Hindlimb muscle (tissue), 1 donor: Measurements from ENCODE around the gene NAGPA. TPM values are rescaled to one million over a fixed set of nuclear protein-coding genes. Genes with fewer than 3 reads are reported as not detected.
A peak's percentile ranks its signal among the peaks of the same experiment; 100 is the strongest.
"Not testable (repeated sequence)": the region's sequence is repeated elsewhere in the genome, so short reads cannot be mapped to it uniquely, and the experiment has no call there.

ENCODE experiments used
- DNase-seq: peaks from one replicate; pipeline ENCODE4 v3.0.0-alpha.2; 2013
- polyA plus RNA-seq: library from polyadenylated mRNA; unstranded; fragments of 120-200 nt; gene quantifications from one replicate; pipeline ENCODE4 v1.2.1, GENCODE V29; 2013; ENCODE audit not compliant: insufficient read length

The NAGPA gene, protein sequence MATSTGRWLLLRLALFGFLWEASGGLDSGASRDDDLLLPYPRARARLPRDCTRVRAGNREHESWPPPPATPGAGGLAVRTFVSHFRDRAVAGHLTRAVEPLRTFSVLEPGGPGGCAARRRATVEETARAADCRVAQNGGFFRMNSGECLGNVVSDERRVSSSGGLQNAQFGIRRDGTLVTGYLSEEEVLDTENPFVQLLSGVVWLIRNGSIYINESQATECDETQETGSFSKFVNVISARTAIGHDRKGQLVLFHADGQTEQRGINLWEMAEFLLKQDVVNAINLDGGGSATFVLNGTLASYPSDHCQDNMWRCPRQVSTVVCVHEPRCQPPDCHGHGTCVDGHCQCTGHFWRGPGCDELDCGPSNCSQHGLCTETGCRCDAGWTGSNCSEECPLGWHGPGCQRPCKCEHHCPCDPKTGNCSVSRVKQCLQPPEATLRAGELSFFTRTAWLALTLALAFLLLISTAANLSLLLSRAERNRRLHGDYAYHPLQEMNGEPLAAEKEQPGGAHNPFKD
- polyA plus RNA-seq = 6.3 TPM

DNA sequence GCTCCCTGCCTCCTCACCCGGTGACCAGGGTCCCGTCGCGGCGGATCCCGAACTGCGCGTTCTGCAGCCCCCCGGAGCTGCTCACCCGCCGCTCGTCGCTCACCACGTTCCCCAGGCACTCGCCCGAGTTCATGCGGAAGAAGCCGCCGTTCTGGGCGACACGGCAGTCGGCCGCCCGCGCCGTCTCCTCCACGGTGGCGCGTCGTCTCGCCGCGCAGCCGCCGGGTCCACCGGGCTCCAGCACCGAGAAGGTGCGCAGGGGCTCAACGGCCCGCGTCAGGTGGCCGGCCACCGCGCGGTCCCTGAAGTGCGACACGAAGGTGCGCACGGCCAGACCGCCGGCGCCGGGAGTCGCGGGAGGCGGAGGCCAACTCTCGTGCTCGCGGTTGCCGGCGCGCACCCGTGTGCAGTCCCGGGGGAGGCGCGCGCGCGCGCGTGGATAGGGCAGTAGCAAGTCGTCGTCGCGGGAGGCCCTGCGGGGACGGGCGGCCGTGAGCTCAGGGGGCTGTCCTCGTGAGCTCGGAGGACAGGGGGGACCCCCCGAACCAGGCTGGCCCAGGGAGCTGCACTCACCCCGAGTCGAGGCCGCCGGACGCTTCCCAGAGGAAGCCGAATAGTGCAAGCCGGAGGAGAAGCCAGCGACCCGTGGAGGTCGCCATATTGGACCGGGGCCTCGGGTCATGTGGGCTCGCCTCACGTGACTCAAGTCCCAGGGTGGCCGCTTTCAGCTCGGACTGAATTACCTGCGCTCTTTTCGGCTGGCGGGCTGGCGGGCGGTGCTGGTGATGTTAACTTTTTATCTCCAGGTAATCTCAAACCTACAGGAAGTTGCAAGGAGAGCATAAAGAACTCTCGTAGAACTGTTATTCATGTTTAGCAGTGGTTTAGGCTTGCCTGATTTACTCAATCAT, at the start of gene NAGPA:
TSS of gene NAGPA (minus strand) at position 680 of the 911 bp plus-strand sequence. CDS start at position 659, 21 bp downstream.
- DNase-seq = peak; percentile 90

DNA sequence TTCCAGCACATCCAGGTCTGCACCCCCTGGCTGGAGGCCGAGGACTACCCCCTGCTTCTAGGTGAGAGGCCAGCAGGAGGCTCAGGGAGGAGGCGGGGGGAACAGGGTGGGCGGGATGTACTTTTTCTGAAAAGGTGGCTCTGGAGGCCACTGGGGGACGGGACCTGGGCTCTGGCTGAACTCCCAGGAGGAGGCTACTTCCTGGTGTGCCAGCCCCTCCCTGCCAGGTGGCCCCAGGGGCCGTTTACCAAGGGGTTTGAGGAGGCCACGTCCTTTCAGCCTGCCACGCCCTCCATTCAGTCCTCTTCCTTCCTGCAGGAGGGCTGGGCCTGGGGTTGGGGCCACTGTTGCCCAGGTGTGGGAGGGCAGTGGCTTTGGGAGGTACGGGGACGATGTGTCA, 47.3 kb upstream of the NAGPA start:
- not testable (repeated sequence) for DNase-seq

DNA sequence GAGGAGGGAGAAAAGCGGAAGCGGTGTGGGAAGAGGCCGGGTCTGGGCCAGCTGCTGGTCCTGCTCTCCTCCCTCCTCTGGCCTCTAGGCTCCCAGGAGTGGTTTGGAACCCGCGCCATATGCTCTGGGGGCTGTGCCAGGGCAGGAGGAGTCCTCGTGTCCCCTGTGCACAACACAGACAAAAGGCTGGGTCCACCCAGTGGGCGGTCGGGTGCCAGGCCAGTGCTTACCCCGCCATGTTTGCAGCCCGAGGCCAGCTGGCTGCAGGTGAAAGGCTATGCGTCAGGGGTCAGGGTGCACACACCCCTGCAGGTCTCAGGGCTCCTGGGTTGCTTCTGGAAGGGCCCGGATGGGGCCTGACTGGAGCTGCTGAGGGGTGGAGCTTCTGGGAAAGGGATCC, 46.7 kb upstream of the NAGPA start:
- not testable (repeated sequence) for DNase-seq

DNA sequence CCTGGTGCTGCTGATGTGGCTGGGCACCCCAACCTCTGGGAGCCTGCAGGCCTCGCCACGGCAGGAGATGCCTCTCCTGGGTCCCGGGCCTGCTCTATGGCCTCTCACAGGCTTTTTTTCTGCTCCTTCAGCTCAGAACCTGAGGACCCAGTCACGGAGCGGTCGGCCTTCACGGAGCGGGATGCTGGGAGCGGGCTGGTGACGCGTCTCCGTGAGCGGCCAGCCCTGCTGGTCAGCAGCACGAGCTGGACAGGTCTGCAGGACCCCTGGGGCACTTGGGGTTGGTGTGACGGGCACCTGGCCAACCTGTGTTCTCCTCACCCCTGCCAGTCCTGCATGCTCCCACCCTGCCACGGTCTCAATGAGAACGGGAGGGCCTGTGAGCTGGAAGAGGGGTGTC, 44.9 kb upstream of the NAGPA start:
- DNase-seq = no peak

DNA sequence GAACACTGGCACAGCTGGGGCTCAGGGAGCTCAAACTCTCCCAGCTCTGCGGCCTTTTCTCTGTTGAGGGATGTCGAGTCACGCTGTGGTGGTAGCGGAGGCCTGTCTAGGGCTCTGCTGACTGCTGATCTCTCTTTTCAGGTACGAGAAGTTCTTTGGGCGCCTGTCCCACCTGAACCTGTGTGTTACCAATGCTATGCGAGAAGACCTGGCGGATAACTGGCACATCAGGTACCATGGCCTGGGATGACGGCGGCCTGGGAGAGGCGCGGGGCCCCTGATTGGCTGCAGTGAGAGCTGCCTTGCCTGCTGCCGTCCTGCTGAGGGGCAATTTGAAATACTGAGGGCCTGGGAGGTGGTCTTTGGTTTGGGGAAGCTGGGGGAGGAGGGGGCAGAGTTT, 43.6 kb upstream of the NAGPA start:
- DNase-seq = no peak

DNA sequence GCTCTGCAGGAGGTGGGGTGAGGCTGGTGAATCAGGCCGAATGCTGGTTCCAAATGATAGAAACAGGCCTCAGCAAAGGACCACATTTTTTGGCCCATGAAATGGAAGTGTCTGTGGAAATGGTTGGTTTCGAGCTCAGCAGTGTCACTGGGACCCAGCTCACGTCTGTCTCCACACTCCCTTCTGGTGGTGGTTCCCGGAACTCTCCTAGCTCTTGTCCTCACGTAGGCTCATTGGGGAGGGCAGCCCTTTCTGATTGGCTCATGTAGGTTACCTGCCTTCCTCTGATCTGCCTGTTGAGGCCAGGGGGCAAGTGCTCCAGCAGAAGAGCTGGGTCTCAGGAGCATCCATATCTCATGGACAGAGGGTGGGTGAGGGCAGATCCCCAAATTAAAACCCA, 41.9 kb upstream of the NAGPA start:
- no peak for DNase-seq

DNA sequence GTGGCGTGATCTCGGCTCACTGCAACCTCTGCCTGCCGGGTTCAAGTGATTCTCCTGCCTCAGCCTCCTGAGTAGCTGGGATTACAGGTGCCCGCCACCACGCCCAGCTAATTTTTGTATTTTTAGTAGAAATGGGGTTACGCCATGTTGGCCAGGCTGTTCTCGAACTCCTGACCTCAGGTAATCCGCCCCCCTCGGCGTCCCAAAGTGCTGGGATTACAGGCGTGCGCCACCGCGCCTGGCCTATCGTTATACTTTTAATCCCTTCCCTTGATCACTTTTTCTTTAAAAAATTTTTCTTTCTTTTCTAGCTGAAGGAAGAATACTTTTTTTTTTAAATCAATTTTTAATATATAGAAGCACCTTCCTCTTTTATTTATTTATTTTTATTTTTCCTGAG, 40.0 kb upstream of the NAGPA start:
- DNase-seq = not testable (repeated sequence)

DNA sequence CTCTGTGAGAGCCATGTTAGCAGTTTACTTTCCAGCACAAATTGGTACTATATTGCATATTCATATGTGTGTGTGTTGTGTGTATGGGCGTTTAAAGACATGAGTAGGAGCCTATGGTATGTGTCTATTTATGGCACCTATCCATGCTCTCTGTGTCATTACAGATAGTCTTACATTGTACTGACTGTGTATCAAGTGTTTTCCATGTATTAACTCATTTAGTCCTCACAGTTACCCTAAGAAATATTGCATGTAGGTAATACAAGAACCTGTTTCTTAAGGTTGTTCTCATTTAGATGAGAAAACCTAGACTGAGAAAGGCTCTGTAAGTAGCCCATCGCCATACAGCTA, 39.5 kb upstream of the NAGPA start:
- no peak for DNase-seq

DNA sequence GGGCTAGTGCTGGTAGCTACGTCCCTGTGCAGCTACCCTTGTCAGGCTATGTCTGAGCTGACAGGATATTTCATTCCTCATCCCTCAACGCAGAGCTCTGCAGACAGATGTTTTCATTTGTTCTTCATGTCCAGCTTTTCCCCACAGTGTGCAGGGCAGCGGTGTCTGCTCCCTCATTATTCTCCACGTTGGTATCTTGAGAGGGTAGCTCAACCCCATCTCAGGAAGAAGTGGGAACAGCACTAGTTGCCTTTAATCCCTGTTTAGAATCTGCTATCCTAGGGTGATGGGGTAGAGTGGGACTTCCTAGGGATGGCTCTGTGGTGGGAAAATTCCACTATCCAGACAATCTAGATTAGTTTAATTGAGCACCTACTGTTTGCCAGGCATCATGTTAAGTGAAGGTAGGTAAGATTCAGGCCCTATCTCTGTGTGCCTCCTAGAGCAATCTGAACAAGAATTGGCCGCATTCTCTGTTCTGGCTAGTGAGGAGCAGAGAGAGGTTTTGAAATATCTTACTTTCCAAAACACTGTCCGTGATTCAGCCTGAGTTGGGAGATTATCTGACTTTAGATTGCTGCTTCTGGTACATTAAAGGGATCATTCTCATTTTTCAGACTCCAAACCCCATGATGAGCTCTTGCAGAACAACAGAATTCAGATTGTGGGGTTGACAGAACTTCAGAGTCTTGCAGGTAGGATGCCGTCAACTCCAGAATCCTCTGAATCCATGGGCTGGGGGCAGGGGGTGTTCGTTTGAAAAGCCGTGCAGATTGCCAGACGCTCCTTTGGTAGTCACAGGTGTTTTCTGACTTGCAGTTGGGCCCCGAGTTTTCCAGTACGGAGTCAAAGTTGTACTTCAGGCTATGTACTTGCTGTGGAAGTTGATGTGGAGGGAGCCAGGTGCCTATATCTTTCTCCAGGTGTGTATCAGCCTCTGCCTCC, 38.9 kb upstream of the NAGPA start:
- DNase-seq = no peak

DNA sequence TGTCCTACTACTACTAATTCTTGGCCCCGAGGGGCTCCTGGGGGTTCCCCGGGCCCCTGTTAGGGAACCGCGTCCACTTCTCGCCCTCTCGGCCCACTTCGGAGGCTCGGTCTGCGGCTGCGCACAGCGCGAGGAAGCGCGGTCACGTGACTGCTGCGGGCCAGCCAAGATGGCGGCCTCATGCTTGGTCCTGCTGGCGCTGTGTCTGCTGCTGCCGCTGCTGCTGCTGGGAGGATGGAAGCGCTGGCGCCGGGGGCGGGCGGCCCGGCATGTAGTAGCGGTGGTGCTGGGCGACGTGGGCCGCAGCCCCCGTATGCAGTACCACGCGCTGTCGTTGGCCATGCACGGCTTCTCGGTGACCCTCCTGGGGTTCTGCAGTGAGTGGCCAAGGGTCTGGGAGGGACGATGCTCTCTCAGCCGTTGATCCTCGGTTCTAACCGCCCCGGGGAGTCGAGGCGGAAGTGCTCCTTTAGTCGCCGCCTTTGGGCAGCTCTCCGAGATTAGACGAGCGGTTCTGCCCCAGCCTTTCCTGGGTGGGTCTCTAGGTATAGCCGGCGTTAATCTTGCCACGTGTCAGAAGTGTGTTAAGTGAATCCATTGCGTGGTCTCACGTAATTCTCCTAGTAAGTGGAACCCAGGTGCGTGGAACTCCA, 38.1 kb upstream of the NAGPA start, which contains the start of gene ALG1:
TSS of gene ALG1 (plus strand) at position 163 of the 653 bp plus-strand sequence. CDS start at position 170, 7 bp downstream.
- DNase-seq = peak; percentile 93

DNA sequence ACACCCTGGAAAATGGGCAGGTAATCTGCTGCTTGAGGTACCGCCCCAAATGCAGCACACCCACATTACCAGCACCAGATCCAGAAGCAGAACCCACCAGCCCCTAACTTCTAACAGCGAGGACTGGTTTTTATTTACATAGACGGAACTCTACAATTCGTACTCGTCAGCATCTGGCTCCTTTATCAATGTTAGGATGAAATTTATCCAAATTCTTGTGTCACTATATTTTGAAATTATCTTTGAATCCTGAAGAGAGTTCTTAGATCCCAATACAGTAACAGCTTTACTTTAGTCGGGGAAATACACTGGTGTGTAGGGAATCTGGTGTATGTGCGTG, 37.6 kb upstream of the NAGPA start:
- DNase-seq = no peak

DNA sequence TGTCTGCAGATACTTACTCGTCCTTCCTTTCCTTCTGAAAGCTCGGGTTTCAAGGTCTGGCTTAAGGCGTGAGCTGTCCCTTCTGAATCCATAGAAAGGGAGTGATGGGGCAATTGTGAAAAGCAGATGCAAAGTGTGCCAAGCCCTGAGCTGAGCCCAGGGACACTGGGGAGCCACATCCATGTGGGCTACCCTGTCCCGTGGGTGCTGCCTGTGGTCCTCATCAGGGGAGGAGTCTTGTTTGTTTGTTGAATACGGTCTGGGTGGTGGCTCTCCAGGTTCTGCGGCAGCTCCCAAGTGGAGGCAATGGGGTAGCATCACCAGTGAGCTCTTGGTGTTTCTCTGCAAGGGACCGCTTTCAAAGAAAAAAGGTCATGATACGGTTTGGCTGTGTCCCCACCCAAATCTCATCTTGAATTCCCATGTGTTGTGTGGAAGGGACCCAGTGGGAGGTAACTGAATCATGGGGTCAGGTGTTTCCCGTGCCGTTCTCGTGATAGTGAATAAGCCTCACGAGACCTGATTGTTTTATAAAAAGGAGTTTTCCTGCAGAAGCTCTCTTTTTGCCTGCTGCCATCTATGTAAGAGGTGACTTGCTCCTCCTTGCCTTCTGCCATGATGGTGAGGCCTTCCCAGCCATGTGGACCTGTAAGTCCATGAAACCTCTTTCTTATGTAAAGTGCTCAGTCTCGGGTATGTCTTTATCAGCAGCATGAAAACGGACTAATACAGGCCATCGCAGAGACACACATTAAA, 36.9 kb upstream of the NAGPA start:
- DNase-seq = no peak

DNA sequence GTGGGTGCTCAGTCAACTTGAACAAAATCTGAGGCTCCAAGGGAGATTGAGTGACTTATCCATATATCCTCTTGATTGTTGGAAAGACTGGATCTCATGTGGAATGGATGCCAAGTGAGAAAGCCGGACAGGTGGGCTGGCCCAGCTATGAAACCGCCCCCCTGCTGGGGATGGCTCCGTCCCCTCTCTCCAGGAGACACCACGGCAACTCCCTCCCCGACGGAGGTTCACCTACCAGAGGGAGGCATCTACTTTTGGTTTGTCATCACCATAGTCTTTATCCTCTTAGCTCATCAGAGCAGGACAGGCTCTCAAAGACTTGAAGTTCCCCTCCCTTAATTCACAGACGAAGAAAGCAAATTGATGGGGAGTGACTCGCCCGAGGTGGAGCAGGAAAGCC, 36.1 kb upstream of the NAGPA start:
- DNase-seq = no peak

DNA sequence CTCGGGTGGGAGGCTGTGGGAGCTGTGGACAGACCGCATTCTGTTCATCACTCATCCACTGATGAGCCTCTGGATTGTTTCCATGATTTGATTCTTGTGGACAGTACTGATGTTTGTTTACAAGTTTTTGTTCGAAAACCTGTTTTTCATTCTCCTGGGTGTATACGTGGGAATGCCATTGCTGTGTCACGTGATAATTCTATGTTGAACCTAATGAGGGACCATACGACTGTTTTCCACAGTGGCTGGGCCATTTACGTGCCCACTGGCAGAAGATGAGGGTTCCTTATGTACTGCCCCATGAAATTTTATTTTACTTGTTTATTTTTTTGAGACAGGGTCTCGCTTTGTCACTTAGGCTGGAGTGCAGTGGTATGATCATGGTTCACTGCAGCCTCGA, 35.3 kb upstream of the NAGPA start:
- DNase-seq = no peak

DNA sequence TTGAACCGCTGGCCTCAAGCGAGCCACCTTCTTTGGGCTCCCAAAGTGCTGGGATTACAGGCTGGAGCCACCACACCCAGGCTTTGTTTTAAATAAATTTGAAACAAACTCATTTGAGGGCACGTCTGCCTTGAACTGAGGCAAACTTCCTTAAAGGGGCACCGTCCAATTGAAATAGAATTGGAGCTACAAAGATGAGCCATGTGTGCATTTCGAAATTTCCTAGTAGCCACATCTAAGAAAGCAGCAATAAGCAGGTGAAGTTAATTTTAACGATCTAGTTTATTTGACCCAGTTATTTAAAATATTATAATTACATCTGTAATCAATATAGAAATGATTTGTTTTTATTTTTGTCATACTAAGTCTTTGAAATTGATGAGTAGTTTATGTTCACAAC, 32.8 kb upstream of the NAGPA start:
- DNase-seq = no peak

DNA sequence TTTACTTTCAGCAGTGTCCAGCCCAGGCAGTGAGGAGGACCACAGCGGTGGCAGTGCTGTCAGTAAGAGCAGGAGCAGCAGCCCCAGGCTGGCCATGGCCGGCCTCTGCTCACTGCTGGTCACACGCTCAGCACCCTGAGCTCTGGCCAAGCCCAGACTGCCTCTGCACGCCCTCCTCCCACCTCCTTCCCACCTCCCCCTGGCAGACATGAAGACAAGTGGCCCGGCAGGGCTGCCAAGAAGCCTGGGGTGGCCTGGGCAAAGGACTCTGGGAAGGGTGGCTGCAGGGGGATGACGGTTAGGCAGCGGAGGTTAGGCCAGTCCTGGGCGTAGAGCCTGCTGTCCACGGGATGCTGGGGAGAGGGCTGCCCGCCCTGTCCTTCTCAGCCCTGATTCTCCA, 32.1 kb upstream of the NAGPA start, which contains the start of gene C16orf89:
TSS of gene C16orf89 (minus strand) at position 144 of the 400 bp plus-strand sequence. CDS start at position 96, 48 bp downstream.
- DNase-seq = no peak

DNA sequence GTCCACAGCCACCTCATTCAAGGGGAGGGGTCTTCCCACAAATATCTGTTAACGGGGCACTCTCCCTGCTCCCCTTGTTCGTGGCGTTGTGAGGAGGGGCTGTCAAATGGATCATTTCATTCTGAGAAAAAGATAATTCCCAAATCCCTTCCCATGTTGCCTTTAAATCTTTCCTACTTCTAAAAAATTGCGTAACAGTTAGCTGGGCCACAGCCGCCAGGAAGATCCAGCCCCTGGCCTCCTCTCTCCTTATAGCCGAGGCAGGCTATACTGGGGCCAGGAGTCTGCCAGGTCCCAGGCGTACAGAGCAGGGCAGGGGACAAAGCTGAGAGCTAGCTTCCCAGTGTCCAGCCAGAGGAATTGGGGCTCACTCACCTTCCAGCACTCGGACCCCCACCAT, 31.6 kb upstream of the NAGPA start:
- no peak for DNase-seq

DNA sequence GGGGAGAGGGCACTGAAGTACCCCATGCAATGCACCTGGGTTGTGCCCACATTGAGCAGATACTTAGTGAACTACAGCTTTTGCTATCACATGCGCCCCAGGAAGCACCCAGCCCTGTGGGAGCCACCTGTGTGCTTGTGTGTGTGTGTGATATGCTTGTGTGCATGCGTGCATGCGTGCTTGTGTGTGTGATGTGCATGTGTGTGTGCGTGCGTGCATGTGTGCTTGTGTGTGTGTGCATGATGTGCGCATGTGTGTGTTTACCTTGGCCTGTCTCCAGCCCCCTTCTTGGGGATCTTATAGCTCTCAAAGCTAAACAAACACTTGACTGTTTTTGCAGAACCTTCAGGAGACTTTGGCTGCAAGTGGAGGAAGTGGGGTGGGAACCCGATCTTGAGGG, 31.2 kb upstream of the NAGPA start:
- no peak for DNase-seq

DNA sequence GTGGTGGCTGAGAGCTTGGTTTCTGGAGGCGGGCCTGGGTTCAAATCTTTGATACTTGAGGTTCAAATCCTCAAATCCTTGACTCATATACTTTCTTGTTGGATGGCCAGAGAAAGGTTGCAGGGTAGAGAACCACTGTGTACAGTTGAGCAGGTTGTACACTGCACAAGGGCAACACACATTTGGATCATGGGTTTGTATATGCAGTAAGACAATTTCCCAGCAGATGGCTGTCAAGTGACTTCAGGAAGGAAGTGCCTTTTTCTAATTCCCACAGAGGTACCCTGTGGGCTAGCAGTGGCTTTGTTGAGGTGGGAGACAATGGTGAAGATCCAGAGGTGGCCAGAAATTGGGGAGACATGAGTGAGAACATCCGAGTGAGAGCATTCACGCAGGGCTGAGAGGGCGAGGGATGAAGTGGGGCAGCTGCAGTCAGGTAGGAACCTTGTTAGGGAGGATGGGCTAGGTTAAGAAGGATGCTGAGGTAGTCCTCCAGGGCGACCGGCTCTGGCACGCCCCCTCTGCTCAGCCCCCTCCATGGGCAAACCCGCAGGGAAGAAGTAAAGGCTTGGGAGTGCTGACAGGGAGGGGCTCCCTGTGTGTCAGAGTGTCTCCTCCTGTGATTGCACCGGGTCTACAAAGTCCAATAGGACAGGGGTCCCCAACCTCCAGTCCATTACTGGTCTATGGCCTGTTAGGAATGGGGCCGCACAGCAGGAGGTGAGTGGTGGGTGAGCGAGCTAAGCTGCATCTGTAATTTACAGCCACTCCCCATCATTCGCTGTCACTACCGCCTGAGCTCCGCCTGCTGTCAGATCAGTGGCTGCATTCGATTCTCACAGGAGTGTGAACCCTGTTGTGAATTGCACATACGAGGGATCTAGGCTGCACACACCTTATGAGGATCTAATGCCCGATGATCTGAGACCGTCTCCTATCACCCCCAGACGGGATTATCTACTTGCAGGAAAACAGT, 29.3 kb upstream of the NAGPA start:
- DNase-seq = no peak

DNA sequence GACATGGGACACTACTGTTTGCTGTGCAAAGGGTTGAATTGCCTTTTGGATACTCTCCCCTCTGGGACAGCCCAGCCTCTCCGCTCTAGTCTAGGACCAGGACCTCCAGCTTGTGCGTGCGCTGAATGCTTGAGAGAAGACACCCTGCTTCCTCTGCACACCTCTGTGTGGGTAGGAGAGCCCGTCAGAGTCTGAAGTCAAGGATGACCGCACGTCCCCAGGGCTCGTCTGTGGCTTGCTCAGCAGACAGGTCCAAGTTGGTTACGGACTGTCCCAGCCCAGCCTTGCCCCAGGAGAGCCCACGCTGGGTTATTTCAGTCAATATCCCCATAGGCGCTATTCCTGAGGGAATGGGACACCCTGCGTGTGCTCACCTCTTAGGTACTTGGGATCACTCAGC, 28.3 kb upstream of the NAGPA start:
- DNase-seq = no peak
